Measurements from ENCODE around the gene CBX6.

Gene CBX6

GRCh38 chr22:38819387-38819940 is 52.6 kb downstream of the CBX6 start:
- DNase-seq (ENCODE audit: low read depth, low spot score) = no peak

DNA sequence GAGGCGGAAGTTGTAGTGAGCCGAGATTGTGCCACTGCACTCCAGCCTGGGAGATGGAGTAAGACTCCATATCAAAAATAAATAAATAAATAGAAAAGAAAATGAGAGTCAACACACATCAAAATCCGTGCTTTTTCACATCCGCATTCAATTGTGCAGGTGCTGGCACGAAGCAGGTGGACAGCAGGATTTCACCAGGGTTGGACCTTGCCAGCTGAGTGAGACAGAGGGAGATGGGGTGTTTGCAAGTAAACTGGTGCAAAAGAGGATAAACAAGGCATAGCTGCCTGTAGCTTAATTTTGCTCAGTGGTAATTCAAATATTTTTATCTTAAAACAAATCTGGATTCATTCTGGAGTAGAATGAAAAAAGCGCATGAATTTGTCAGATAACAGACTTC is 54.8 kb downstream of the CBX6 start:
- DNase-seq (ENCODE audit: low read depth, low spot score) = no peak

DNA sequence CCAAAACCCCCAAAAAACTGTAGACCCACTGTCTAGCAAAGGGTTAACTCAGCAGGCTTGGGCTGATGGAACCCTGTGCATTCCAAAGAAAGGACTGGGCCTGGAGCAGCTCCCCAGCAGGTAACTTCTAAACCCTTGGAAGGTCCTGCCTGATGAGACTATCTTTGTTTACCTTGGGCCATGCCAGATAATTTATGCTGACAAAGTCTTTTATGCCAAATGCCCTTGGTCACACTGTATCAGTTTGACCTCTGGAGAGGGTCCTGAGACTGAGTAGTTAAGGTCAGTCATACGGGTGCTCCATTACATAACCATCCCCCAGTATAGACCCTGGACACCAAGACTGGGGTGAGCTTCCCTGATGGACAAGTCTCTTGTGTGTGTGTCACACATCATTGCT is 56.2 kb downstream of the CBX6 start:
- DNase-seq (ENCODE audit: low read depth, low spot score) = no peak
